AG09309 (cell line): Measurements from ENCODE around the gene OR2V1.
"Not testable (repeated sequence)": the region's sequence is repeated elsewhere in the genome, so short reads cannot be mapped to it uniquely, and the experiment has no call there.

Source experiments
- DNase-seq: peaks from one replicate; pipeline ENCODE4 v3.0.0-alpha.2; 2010; ENCODE audit warnings: low read depth
- H3K4me3 ChIP-seq: 2 replicates; pipeline ENCODE4 v1.5.1; 2011; ENCODE audit warnings: mild to moderate bottlenecking, low read depth, low read length, moderate library complexity; ENCODE audit not compliant: control insufficient read depth
- CTCF ChIP-seq: IDR thresholded peaks from 2 replicates; pipeline ENCODE4 v1.5.1; 2011; ENCODE audit warnings: mild to moderate bottlenecking, low read depth, low read length, inconsistent platforms; ENCODE audit not compliant: insufficient read depth, control insufficient read depth; ENCODE audit errors: missing control alignments

Gene OR2V1

GRCh38 chr5:181108578-181109165, 22.3 kb downstream of the OR2V1 start:
- no peak for TF ChIP-seq CTCF
- no peak for DNase-seq
- no peak overlapping the region for H3K4me3 ChIP-seq

GRCh38 chr5:181107699-181108098, 23.3 kb downstream of the OR2V1 start:
- no peak for DNase-seq
- no peak overlapping the region for H3K4me3 ChIP-seq
- TF ChIP-seq CTCF = no peak

- no peak overlapping the region for H3K4me3 ChIP-seq
- DNase-seq = no peak
- TF ChIP-seq CTCF = no peak
These were observed 25.5 kb downstream of the OR2V1 start for GRCh38 chr5:181105391-181106025.

- H3K4me3 ChIP-seq, DNase-seq: not testable (repeated sequence)
These were observed 26.2 kb downstream of the OR2V1 start for GRCh38 chr5:181104606-181105390.

GRCh38 chr5:181104259-181104568, 26.8 kb downstream of the OR2V1 start:
- not testable (repeated sequence) for H3K4me3 ChIP-seq, DNase-seq

GRCh38 chr5:181101930-181102674, 28.9 kb downstream of the OR2V1 start:
- not testable (repeated sequence) for H3K4me3 ChIP-seq, DNase-seq

- H3K4me3 ChIP-seq, DNase-seq: not testable (repeated sequence)
These were observed 29.8 kb downstream of the OR2V1 start for GRCh38 chr5:181101030-181101641.

- no peak for DNase-seq
- TF ChIP-seq CTCF = no peak
- no peak overlapping the region for H3K4me3 ChIP-seq
These were observed 30.7 kb downstream of the OR2V1 start for GRCh38 chr5:181100121-181100875.
